Activated CD4-positive, alpha-beta T cell treated with anti-CD3 and anti-CD28 coated beads, Interleukin-2, amount 10 ng/mL, durations not matched to agents 7 days and 5 days (primary cell): ENCODE results near the gene XPO4. TPM values are rescaled to one million over a fixed set of nuclear protein-coding genes. Genes with fewer than 3 reads are reported as not detected.

ENCODE experiments used
- CTCF ChIA-PET: fragments of 350-600 bp; sonication (Branson Sonifier 250); formaldehyde crosslinking; loops from one replicate; lab custom pipeline; 2021; ENCODE audit warnings: antibody characterized with exemption; lab: Charles Lee
- POLR2A ChIA-PET: fragments of 350-600 bp; sonication (Branson Sonifier 250); formaldehyde crosslinking; loops from one replicate; lab custom pipeline; 2021; ENCODE audit warnings: antibody characterized with exemption; lab: Charles Lee
- DNase-seq: peaks from one replicate; pipeline ENCODE4 v3.0.0-alpha.2; 2020
- H3K27ac Mint-ChIP-seq: one replicate; pipeline ENCODE4 v1.8.0; 2021; ENCODE audit warnings: mild to moderate bottlenecking, moderate library complexity, mixed read lengths
- H3K27me3 Mint-ChIP-seq: one replicate; pipeline ENCODE4 v1.8.0; 2021; ENCODE audit warnings: mixed read lengths
- H3K36me3 Mint-ChIP-seq: one replicate; pipeline ENCODE4 v1.8.0; 2021; ENCODE audit warnings: low read depth, mixed read lengths
- H3K4me1 Mint-ChIP-seq: one replicate; pipeline ENCODE4 v1.8.0; 2021; ENCODE audit warnings: mixed read lengths
- H3K4me3 Mint-ChIP-seq: one replicate; pipeline ENCODE4 v1.8.0; 2021; ENCODE audit warnings: mild to moderate bottlenecking, moderate library complexity, mixed read lengths
- H3K9me3 Mint-ChIP-seq: one replicate; pipeline ENCODE4 v1.8.0; 2021; ENCODE audit warnings: mixed read lengths
- total RNA-seq, 2 experiments: library from RNA; stranded (reverse); gene quantifications; one replicate each; pipeline ENCODE4 v1.2.3, GENCODE V29; 2021

The XPO4 gene
- total RNA-seq, 2 experiments from 2014 or later = 18.9 to 19.0 TPM

DNA sequence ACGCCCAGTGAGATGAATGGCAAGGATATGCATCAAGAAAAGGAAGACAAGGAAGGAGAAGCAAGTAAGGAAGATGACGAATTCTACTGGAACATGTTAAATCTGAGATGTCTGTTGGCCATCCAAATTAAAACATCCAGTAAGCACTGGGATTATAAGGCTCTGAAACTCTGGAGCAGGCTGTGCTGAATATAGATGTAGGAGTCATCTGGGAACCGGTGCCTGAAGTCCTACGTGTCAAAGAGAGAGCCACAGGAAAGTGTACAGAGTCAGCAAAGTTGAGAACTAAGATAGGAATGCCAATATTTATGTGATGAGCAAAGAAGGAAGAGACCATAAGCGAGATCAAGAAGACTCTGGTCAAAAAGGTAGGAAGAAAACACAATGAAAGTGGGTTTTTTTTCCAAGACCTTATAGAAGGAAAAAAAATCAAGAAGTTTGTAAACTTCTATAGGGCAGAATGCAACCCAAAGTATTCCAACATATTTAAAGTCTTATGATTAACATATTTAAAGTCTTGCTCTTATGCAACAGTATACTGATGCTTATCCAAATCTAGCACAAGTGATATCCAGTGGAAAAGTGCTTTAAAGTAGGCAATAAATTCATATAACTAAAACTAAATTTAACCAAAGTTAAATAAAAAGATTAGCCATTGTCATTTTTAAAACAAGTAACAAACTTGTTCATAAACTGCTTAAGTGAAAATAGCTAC is 77.6 kb downstream of the XPO4 start:
- DNase-seq = no peak
- Mint-ChIP-seq H3K4me1 (peaks cover 10% of the 10 kb centered on the region), H3K4me3 (no peak overlapping the region), H3K27me3 (no peaks in the 10 kb centered on the region), H3K36me3 (peaks cover 2% of the 10 kb centered on the region), H3K27ac (no peak overlapping the region), H3K9me3 (no peaks in the 10 kb centered on the region)
- ChIA-PET CTCF (no interaction called here), POLR2A (no interaction called here)

DNA sequence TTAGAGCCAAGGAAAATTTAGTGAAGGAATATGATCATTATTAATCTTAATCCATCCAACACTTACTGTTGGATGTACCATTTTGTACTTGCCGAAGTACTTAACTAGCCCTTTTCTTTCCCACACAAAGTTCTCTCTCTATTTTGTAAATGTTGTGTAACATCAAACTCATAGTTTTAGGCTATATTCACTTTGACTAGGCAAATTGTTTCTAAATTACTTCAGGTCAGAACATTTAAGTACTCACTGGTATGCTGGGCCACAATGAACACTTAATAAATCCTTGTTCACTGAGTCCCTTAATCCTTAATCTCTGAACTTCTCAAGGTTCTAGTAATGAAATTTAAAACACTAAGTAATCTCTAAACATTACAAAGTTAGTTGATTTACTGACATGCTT is 79.5 kb downstream of the XPO4 start:
- no peak overlapping the region for H3K4me3 Mint-ChIP-seq

DNA sequence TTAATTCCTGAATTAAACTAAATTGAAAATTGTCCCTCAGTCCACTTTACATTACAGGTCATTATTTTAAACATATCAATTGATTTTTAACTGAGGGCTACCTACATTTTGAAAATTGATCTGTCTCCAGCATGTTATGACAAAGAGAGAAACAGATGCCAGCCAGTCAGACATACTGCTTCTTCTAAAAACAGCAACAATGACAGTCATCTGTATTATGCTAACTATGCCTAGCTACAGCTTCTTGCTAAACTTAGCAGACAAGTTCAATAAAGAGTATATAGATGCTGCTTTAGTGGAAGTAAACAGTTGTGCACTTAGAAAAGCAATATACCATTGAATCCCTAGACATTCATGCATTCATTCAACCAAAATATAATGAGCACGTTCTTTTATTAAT is 80.1 kb downstream of the XPO4 start:
- DNase-seq = no peak
- H3K9me3 Mint-ChIP-seq = no peaks in the 10 kb centered on the region
- no peaks in the 10 kb centered on the region for H3K27me3 Mint-ChIP-seq
- H3K27ac Mint-ChIP-seq = no peak overlapping the region
- H3K4me1 Mint-ChIP-seq = peaks cover 1% of the 10 kb centered on the region
- POLR2A ChIA-PET = no interaction called here
- no peak overlapping the region for H3K4me3 Mint-ChIP-seq
- CTCF ChIA-PET = no interaction called here
- peaks cover 2% of the 10 kb centered on the region for H3K36me3 Mint-ChIP-seq

More for the DNA sequence above, 79.5 kb downstream of the XPO4 start:
- Mint-ChIP-seq H3K27me3 (no peaks in the 10 kb centered on the region), H3K4me1 (peaks cover 2% of the 10 kb centered on the region), H3K36me3 (peaks cover 2% of the 10 kb centered on the region), H3K27ac (no peak overlapping the region), H3K9me3 (no peaks in the 10 kb centered on the region)
- no peak for DNase-seq
- ChIA-PET CTCF (interaction anchor here (1.2 kb wide), 1 partner anchor 119 kb away, joined by 5 read pairs; the partner anchor contains the start of gene IL17D), POLR2A (no interaction called here)

DNA sequence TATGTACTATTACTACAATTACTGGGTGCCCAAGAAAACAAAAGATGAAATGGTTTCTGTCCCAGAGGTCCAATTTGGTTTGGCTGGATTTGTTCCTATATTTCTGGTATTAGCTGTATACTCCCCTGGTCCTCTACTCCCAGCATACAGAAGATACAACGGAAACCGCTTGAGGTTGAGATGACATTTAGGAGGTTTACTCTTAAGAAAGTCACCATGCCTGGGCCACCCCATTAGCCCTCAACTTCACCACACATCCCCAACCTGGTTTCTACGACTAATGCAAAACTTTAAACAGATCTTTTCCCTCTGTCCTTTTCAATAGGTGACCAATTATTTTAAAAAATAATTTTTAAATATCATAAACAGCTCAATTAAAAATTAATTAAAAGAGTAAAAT is 82.8 kb downstream of the XPO4 start:
- H3K9me3 Mint-ChIP-seq = no peaks in the 10 kb centered on the region
- DNase-seq = no peak
- peaks cover 1% of the 10 kb centered on the region for H3K4me1 Mint-ChIP-seq
- ChIA-PET POLR2A (no interaction called here), CTCF (interaction anchor here (1.5 kb wide), 1 partner anchor 9 kb away, joined by 3 read pairs; no protein-coding TSS in a partner anchor)
- H3K27me3 Mint-ChIP-seq = no peaks in the 10 kb centered on the region
- no peak overlapping the region for H3K27ac Mint-ChIP-seq
- H3K4me3 Mint-ChIP-seq = no peak overlapping the region
- H3K36me3 Mint-ChIP-seq = peaks cover 2% of the 10 kb centered on the region

DNA sequence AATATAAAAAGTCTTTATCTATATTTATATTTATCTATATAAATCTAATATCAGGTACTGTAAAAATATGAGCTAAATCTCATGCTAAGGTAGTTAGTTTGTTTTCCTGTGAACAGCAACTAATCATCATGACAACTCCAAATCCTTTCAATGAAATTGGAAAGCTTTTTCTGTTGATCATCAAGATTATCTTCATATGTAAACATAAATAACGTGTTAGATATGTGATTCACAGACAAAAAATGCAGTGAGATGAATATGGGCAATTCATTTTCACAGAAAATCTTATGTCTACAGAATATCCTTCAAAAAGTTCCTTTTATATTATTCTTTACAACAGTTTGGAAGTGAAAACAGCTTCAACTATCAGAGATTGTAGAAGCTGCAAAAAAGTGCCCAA is 87.1 kb downstream of the XPO4 start:
- ChIA-PET CTCF (no interaction called here), POLR2A (no interaction called here)
- H3K27me3 Mint-ChIP-seq = no peaks in the 10 kb centered on the region
- no peaks in the 10 kb centered on the region for H3K9me3 Mint-ChIP-seq
- H3K4me3 Mint-ChIP-seq = no peak overlapping the region
- no peaks in the 10 kb centered on the region for H3K4me1 Mint-ChIP-seq
- peaks cover 6% of the 10 kb centered on the region for H3K36me3 Mint-ChIP-seq
- no peak overlapping the region for H3K27ac Mint-ChIP-seq
- DNase-seq = no peak

DNA sequence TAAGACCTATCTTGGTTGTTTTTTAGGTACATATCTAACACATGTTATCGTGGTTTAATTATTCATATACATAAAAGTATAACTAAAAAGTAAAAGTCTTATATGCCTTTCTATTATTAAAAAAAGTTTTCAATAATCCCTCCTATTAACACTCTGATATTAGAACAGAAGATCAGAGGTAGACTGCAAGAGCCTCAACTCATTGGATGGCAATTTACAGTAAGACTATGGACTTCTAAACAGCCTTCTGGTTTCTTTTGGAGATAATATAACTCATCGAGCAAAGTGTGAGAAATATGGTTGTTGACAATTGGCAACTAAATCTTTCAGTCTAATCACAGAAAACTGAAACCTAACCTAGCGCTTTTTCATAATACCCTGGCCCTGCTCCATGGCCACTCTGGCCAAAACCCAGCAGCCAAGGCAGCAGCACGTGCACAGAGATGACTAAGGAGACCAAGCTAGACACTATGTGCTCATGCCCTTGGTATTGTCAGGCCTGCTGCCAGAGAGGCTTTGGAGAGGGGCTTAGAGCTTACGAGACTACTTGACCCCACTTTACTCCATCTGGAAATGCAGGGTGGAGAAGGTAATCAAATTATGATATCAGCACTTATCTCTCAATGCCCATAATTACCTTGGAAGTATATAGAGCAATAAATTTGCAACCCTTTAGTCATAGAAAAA is 88.2 kb downstream of the XPO4 start:
- Mint-ChIP-seq H3K36me3 (peaks cover 8% of the 10 kb centered on the region), H3K27me3 (no peaks in the 10 kb centered on the region), H3K4me1 (no peaks in the 10 kb centered on the region), H3K27ac (no peak overlapping the region), H3K9me3 (no peaks in the 10 kb centered on the region), H3K4me3 (no peak overlapping the region)
- DNase-seq = no peak
- POLR2A ChIA-PET = no interaction called here
- CTCF ChIA-PET = no interaction called here

DNA sequence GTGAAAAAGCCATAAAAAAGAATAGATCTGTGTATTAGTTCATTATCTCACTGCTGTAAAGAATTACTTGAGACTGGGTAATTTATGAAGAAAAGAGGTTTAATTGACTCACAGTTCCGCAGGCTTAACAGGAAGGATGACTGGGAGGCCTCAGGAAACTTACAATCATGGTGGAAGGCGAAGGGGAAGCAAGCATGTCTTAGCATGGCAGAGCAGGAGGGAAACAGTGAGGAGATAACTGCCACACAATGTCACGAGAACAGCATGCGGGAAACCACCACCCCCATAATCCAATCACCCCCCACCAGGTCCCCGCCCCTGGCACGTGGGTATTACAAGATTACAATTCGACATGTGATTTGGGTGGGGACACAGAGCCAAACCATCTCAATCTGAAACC is 89.7 kb downstream of the XPO4 start:
- no peaks in the 10 kb centered on the region for H3K4me1 Mint-ChIP-seq
- H3K4me3 Mint-ChIP-seq = no peak overlapping the region
- ChIA-PET CTCF (no interaction called here), POLR2A (no interaction called here)
- H3K27ac Mint-ChIP-seq = no peak overlapping the region
- no peak for DNase-seq
- peaks cover 13% of the 10 kb centered on the region for H3K36me3 Mint-ChIP-seq
- H3K9me3 Mint-ChIP-seq = no peaks in the 10 kb centered on the region
- no peaks in the 10 kb centered on the region for H3K27me3 Mint-ChIP-seq

DNA sequence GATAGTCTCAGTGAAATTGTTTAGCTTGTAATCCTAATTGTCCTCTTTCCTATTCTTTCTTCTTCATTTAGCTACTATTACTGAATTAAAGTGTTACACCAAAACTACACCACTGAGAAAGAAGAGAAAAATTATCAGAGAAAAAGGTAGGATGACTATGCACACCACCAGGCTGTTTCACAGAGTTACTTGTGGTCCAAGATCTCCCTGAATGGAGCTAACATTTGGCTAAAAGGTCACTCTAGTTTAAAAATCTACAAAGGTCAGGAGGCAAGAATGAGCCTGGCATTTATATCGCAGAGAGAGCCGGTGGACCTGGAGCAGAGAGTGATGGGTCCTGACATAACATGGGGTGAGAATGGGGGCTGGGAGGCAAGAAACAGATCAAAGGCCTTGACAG is 91.7 kb downstream of the XPO4 start:
- H3K9me3 Mint-ChIP-seq = no peaks in the 10 kb centered on the region
- H3K27ac Mint-ChIP-seq = no peak overlapping the region
- H3K36me3 Mint-ChIP-seq = peaks cover 20% of the 10 kb centered on the region
- CTCF ChIA-PET = interaction anchor here (1.1 kb wide), 1 partner anchor 31 kb away, joined by 3 read pairs; no protein-coding TSS in a partner anchor
- no peaks in the 10 kb centered on the region for H3K4me1 Mint-ChIP-seq
- no peaks in the 10 kb centered on the region for H3K27me3 Mint-ChIP-seq
- POLR2A ChIA-PET = no interaction called here
- no peak overlapping the region for H3K4me3 Mint-ChIP-seq
- DNase-seq = no peak

DNA sequence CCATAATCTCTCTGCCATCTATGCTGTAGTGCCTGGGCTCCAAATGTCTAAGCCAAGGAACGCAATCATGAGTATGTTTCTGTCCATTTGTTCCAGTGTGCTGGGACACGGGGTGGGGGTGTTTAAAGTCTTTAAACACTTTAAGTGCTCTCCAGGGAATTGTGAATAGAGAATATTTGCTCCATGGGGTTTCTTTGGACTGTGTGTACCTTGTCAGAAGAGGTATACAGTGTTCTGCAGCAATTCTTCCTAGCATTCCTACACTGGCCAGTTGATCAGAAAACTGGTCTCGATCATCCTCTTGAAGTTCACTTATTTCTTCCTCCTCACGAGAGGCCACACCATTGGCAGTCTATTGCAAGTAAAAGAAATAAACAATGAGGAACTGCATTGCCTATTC is 93.7 kb downstream of the XPO4 start:
- no peak for DNase-seq
- no peaks in the 10 kb centered on the region for H3K4me1 Mint-ChIP-seq
- H3K9me3 Mint-ChIP-seq = no peaks in the 10 kb centered on the region
- CTCF ChIA-PET = no interaction called here
- no peak overlapping the region for H3K27ac Mint-ChIP-seq
- peaks cover 24% of the 10 kb centered on the region for H3K36me3 Mint-ChIP-seq
- H3K4me3 Mint-ChIP-seq = no peak overlapping the region
- no peaks in the 10 kb centered on the region for H3K27me3 Mint-ChIP-seq
- POLR2A ChIA-PET = interaction anchor here (0.6 kb wide), 1 partner anchor 175 kb away, joined by 3 read pairs; no protein-coding TSS in a partner anchor

DNA sequence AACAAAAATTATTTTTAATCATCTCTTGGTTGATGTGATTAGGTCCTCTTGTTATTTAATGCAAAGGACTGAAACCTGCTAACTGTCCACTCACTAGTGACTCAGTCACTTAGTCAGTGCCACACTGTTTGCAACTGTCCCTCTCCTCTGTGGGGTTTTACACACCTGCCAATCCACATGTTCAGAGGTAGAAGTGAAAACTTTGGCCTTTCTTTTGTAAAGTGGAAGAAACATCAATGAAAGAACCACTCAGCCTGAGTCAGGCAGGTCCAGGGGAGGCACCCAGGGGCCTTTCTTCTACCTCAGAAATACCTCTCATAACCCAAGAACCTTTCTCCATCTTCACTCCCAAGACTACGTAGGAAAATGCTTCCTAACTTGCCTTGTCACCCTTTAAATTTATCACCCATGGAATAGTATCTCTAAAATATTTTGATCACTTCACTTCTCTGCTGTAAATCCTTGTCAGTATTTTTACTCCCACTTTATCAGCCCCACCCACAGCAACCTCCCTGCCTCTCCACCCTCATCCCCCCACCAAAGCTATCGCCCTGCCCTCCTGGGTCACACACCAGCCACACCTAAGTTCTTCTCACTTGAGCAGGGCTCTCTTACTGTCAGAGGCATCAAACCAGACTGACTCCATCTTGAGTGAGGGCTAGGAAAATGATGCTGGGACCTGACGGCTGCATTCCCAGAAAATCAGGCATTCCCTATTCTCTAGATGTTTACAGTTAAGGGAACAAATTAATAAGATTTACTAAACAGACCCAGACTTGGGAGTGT is 99.2 kb downstream of the XPO4 start:
- Mint-ChIP-seq H3K36me3 (peaks cover 17% of the 10 kb centered on the region), H3K9me3 (no peaks in the 10 kb centered on the region), H3K4me3 (no peak overlapping the region), H3K4me1 (no peaks in the 10 kb centered on the region), H3K27me3 (no peaks in the 10 kb centered on the region), H3K27ac (no peak overlapping the region)
- ChIA-PET CTCF (no interaction called here), POLR2A (no interaction called here)
- DNase-seq = no peak

DNA sequence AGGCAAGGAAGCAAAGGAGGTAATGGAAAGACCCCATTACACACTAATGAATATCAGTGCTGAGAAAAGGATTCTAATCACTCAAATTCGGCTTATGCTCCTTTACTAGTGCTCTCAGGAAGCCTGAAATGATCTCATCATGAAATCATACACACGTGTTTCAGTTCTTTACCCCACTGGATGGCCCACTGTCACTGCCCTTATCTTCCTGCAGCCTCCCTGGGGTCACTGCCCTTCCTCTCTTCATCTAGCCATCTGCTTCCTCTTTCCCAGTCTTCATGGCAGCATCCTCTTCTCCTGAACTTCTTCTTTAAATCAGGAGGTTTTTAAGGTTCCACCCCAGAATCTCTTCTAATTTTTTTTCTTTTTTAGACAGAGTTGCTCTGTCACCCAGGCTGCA is 100.8 kb downstream of the XPO4 start:
- H3K9me3 Mint-ChIP-seq = no peaks in the 10 kb centered on the region

DNA sequence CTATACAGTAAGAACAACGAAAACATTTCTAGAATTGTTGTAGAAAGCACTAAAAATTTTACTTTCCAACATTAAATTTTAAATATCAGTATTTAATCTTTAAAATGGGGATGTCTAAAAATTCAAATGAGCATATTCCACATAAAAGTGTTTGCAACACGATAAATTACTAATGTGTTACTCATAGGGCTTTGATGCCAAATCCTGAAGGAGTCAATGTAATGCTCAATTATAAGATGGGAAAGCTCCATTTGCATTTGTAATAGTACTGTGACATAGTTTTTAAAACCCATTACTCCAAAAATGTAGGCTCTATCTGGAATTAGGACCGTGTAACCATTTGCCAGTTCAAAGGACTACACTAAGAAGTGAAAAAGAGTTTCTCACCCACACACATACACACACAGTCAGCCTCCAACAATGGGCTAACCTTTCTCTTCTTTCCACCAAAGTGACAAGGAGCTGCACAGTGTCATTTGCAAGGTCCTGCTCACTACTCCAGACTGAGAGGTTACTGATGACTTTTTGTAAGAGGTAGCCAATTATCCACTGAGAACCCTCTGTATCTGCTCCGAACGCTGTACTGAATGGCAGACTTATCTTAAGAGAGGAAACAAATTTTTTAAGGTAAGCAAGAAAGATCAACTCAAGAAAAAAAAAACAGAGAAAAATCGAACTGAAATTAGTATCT is 102.7 kb downstream of the XPO4 start:
- Mint-ChIP-seq H3K27me3 (no peaks in the 10 kb centered on the region), H3K36me3 (peaks cover 24% of the 10 kb centered on the region), H3K4me1 (peaks cover 11% of the 10 kb centered on the region), H3K4me3 (no peak overlapping the region), H3K9me3 (no peaks in the 10 kb centered on the region), H3K27ac (no peak overlapping the region)
- CTCF ChIA-PET = no interaction called here
- POLR2A ChIA-PET = no interaction called here
- no peak for DNase-seq

More for the DNA sequence above, 100.8 kb downstream of the XPO4 start:
- Mint-ChIP-seq H3K4me3 (no peak overlapping the region), H3K36me3 (peaks cover 19% of the 10 kb centered on the region), H3K4me1 (peaks cover 9% of the 10 kb centered on the region), H3K27me3 (no peaks in the 10 kb centered on the region), H3K27ac (no peak overlapping the region)
- CTCF ChIA-PET = no interaction called here
- no peak for DNase-seq
- POLR2A ChIA-PET = no interaction called here
